Dedifferentiated amniotic fluid mesenchymal stem cell (primary cell): ENCODE results near the gene GLRB.
"Not testable (repeated sequence)": the region's sequence is repeated elsewhere in the genome, so short reads cannot be mapped to it uniquely, and the experiment has no call there.

Source experiments
- DNase-seq: peaks from one replicate; pipeline ENCODE4 v3.0.0-alpha.2; 2016; ENCODE audit errors: extremely low spot score

GLRB gene

DNA sequence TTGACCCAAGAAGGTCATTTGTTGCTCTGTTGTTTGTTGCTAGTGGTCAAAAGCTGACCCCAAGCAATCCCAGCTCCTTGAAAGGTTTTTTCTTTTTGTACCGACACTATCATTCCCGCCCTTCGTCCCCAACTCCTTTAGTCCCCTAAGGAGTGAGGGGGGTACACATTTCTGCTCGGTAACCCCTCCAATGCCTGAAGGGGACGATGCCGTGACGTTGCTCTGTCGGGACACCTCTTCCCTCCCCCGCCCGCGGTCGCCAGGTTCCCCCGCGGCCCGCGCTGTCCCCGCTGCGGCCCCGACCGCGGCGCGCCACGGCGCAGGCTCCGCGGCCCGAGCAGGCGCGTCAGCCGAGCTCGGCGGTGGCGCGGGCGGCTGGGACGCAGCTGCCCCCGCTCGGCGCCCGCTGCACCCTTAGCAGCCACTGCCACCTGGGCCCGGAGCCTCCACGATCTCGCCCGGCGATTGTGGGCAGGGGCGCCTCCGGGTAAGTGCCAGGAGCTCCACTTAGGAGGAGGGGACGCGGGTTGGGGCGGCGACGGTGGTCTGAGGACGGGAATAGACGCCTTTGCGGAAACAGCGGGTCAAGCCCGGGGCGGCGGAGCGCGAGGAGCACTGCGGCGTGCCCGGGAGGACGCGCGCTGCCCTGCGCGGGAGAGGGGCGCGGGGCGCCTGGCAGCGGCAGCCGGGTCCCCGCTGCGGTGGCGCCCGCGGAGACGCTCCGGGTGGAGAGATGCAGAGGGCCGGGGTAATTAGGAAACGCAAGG, at the start of gene GLRB:
Gene GLRB, plus strand, starts transcription at position 340 of the 767 bp plus-strand sequence. CDS start 1,875 bp downstream, outside the sequence.
- DNase-seq: no peak

- DNase-seq: no peak
Observed at GRCh38 chr4:157035471-157035870, 40.5 kb upstream of the GLRB start.

DNA sequence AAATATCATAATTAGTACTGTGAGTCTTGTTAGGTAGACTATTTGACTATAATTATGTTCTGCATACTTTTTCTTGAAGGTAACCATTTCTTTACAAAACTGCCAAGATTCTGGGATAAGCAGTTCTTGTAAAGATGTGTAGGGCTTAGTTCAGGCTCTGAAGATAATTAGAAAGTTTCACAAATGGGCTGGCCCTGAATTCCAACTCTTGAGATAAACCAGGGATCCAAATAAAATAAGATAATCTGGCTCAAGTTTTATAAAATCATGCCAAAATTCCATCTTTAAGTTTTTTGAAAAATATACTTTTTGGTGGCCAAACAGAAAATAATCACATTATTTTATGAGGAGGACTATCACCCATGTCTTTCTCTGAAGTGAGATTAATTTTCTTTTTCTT, 35.5 kb upstream of the GLRB start:
- DNase-seq: no peak

- DNase-seq: no peak
Observed at GRCh38 chr4:157043131-157043530, 32.8 kb upstream of the GLRB start.

DNA sequence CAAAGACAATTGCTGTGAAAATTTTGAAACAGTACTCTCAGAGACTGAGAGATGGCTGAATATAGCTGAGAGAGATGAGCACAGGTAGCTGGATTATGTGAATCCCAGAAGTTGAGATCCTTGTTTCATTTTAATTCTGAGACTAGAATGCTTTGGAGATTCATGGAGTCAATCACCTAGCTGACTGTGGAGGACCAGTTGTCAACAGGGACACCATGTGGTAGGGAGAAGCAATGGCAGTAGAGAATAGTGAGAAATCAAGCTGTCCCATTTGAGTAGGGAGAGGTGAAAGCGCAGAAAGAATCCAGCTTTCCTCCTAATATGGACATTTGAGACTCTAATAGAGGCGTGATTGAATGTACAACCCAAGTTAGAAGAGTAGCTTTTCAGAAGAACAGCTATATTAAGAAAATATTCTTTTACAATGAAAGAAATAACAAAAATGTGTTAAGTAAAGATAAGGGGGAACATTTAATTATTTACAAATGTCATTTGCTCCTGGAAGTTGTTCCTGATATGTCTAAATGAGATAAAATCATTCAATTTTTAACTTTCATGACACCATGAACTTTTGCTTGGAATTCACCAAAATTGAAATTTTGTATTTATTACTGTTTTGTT, 30.3 kb upstream of the GLRB start:
- DNase-seq: peak; percentile 75

GRCh38 chr4:157048248-157048647, 27.7 kb upstream of the GLRB start:
- DNase-seq: peak; percentile 43

DNA sequence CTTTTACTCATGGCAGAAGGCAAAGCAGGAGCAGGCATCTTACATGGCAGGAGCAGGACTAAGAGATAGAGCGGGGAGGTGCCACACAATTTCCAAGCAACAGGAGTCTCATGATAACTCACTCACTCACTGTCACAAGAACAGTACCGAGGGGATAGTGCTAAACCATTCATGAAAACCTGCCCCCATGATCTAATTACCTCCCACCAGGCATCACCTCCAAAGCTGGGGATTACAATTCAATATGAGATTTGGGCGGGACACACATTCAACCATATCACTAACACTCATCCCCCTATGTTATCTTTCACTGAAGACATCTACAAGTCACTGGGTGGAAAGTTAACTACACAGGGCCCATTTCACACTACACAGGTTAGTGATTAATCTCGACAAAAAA, 25.4 kb upstream of the GLRB start:
- no peak for DNase-seq

- DNase-seq: no peak
Observed at GRCh38 chr4:157052429-157053040, 23.4 kb upstream of the GLRB start.

DNA sequence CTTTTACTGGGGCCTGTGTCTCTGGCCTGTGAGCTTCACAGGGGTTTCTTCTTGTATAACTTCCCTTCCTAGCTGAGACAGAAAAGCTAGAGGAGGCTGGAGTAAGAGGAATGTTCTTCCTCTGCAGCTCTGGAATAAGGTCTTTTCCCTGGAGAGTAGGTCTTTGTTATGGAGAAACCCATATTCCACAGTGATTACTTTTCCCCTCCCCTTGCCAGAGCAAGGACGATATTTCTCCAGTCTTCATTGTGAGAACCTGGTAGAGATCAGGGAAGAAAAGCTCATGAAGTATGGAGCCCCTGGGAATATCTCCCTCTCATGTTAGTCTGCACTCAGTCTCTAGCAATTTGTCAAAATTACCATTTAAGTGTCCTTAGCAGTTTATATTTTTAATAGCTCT, 18.7 kb upstream of the GLRB start:
- no peak for DNase-seq

DNA sequence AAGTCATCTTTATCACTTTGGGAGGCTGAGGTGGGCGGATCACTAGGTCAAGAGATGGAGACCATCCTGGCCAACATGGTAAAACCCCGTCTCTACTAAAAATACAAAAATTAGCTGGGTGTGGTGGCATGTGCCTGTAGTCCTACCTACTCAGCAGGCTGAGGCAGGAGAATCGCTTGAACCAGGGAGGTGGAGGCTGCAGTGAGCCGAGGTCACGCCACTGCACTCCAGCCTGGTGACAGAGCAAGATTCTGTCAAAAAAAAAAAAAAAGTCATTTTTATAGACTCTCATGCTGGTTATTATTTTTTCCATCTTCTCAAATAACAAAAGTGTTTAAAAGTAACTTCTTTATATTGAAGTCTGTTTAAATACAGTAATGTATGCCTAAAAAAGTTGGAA, 17.1 kb upstream of the GLRB start:
- not testable (repeated sequence) for DNase-seq

GRCh38 chr4:157072002-157072401, 3.9 kb upstream of the GLRB start:
- DNase-seq: peak; percentile 39

DNA sequence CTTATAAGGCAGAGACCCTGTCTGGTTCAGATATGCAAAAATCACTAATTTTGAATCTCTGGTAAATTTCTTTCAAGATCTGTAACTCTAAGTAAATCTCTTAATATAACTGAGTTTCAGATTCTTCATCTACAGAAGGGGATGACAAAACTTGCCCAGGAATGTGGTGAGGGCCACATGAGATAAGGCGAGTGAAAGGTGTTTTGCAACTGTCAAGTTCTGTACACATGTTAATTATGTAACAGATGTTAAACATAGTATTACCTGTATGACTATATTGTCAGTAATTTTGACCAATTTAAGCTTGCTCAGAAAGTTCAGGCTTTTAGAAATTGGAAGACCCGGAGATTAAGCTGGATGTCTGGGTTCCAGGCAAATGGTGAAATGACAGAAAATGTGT, 549 bp upstream of the GLRB start:
- DNase-seq: no peak

GRCh38 chr4:157076578-157076947, 613 bp downstream of the GLRB start:
- no peak for DNase-seq

DNA sequence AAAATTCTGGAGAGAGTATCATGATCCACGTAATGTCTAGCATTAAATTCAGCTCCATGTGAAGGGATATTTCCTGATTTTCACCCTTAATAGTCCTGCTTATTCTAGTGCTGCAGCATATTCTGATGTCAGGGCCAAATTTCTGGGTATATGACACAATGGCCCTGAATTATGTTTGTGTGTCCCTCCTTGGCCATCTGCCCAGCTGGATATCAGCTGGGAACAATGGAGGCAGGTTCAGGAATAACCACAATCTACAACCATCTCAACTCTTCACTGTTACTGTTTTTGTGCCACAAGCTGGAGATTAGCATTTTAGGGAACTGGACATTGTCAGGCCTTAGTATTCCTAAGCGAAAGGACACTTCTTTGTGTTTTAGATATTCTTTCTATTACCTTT, 3.5 kb downstream of the GLRB start:
- no peak for DNase-seq

DNA sequence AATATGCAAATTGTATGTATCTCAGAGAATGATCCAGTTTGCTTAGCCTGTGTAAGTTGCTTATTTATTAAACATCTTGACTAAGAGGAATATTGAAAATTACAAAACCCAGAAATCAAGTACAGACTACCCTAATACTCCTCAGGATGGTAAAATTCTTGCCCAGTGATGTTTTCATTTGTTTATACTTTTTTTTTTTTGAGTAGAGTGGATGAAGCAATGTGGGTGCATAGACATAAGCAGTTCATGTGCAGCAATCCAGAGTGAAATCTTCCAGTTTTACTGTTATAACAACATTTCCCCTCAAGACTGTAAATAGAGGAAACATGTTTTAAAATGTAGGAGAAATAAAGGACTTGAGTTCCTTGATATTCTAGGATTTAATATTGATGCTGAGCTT, 4.7 kb downstream of the GLRB start:
- no peak for DNase-seq

- no peak for DNase-seq
Observed at GRCh38 chr4:157095716-157096115, 19.8 kb downstream of the GLRB start.

DNA sequence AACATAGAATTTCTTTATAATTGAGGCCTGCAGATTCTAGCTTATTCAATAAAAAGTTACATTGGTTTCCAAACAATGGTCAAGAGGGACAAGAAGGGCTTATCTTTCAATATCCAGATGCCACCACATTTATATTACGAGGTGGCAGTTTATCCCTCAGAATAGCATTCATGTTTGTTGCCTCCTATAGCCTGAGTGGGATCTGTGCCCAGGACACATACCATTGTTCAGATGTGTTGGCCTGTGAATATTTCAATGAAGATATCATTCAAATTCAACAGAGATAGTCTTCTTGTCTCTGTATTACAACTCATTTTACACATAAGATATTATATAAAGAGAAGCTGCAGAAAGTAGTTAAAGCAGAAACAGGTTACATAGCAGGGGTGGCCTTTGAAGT, 20.5 kb downstream of the GLRB start:
- DNase-seq: no peak

DNA sequence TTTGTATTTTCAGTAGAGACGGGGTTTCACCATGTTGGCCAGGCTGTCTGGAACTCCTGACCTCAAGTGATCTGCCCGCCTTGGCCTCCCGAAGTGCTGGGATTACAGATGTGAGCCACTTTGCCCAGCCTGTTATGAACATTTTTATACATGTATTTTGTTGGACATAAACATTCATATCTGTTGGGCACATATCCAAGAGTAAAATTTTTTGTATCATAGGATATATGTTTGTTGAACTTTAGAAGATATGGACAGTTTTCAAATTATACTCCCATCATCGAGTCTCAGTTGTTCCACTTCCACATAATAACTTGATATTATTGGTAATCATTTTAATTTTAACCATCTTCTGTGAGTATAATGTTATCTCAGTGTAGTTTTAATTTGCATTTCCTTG, 23.6 kb downstream of the GLRB start:
- DNase-seq: no peak

- no peak for DNase-seq
Observed at GRCh38 chr4:157104541-157104940, 28.6 kb downstream of the GLRB start.

DNA sequence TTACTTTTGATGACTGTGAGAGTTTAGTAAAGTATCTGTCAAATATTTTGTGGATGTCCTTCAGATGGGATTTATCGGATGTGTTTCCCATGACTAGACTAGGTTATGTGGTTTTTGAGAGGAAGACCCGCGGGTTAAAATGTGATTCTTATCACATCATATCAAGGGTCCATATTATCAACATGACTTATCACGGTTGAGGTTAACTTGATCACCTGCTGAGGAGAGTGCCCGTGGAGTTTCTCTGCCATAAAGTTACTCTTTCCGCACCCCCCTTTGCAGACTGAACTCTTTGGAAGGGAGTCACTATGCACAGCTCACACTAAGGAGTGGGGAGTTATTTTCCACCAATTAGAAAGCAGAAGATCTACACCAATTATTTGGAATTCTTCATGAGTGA, 38.7 kb downstream of the GLRB start:
- DNase-seq: no peak

DNA sequence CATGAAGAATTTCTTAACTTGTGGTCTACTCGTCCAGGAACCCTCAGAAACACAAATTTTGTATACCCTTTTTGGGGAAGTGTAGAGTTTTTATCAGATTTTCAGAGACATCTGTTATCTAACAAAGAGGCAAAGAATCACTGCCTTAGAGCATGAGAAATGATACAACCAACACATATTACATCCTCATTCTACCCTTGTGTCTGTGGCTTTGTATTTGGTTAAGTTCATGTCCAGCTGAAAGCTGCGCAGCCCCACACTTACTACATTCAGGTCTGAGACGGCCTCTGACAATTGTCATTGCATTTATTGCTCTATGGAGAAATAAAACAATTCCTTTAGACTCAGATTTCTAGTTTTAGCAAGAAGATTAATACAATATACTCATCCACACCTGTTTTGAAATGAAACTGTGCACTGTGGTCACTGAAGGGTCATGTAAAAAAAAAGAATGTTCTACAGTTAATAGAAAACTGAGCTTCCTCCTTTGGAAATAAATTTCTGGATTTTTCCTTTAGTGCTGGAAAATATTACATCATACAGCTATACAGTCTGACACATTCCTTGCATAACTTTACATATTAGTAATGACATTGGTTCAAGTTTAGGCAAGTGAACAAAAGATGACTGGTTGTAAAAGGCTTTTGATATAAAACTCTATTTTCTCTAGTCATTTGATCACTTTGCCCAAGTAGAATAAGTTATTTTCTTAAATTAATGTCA, 39.8 kb downstream of the GLRB start:
- DNase-seq: peak; percentile 71

DNA sequence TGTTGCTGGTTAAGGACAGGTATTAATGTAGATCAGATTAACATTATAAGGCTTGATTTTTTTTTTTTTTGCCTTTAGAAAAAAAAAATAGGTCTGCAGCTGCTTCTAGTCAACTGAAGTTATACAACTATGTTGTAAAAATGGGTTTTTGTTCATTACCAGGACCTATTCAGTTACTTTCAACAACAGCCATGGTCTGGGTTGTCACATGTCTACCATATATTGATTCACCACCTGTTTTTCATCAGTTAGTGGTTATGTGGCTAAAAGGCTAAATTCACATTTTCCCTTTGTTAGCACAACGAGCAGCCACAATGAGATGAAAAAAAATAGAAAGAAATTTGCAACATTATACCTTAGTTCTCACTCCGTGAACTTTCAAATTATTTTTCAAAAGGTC, 45.5 kb downstream of the GLRB start:
- no peak for DNase-seq

DNA sequence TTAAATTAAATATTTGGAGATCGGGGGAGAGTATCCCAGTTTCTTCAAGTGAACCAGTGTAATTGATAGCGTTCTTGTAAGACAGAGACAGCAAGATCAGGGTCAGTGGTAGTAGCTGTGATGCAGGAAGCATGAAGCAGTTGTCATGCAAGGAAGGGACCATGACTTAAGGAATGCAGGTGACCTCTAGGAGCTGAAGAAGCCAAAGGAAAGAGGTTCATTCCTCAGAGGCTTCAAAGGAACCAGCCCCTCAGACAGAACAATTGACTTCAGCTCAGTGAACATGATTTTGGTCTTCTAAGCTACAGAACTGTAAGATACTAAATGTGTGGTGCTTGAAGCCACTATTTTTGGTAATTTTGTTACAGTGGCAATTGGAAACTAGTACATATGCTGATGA, 51.6 kb downstream of the GLRB start:
- no peak for DNase-seq
